ENCODE measurements around the gene TOMM22.

Gene TOMM22

DNA sequence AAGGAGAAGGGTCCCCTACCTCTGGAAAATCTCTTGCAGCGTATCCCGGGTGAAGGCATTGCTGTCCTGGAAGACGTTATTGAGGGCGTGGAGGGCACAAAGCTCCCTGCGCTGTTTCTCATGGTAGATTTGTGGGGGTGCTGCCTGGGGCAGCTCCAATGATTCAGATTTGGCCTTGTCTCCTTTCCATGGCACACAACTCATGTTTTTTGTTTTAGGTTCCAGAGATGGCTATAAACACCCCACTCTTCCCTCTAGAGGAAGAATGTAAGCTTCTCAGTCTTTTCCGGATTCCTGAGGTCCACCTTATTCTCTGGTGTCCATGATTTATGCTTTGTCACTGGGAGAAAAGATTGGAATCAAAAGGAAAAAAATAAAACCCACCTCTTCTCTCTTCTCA, 18.0 kb downstream of the TOMM22 start (continued):
- TF ChIP-seq, protein P1, sequence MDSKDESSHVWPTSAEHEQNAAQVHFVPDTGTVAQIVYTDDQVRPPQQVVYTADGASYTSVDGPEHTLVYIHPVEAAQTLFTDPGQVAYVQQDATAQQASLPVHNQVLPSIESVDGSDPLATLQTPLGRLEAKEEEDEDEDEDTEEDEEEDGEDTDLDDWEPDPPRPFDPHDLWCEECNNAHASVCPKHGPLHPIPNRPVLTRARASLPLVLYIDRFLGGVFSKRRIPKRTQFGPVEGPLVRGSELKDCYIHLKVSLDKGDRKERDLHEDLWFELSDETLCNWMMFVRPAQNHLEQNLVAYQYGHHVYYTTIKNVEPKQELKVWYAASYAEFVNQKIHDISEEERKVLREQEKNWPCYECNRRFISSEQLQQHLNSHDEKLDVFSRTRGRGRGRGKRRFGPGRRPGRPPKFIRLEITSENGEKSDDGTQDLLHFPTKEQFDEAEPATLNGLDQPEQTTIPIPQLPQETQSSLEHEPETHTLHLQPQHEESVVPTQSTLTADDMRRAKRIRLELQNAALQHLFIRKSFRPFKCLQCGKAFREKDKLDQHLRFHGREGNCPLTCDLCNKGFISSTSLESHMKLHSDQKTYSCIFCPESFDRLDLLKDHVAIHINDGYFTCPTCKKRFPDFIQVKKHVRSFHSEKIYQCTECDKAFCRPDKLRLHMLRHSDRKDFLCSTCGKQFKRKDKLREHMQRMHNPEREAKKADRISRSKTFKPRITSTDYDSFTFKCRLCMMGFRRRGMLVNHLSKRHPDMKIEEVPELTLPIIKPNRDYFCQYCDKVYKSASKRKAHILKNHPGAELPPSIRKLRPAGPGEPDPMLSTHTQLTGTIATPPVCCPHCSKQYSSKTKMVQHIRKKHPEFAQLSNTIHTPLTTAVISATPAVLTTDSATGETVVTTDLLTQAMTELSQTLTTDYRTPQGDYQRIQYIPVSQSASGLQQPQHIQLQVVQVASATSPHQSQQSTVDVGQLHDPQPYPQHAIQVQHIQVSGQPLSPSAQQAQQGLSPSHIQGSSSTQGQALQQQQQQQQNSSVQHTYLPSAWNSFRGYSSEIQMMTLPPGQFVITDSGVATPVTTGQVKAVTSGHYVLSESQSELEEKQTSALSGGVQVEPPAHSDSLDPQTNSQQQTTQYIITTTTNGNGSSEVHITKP (tag by site-specific recombination; IDR thresholded peaks at IDR 0.05): 0 out of 2 replicates have a peak, but pooled peaks have one; percentile 12

- Histone ChIP-seq H3K36me3 (ENCODE audit: control insufficient read depth in 2 of 2, insufficient read depth in 1 of 2, low read length in 2 of 2) (peaks cover 4 to 30% of the 10 kb centered on the region in 2 experiments; a peak in 2 of 3 replicates), H3K4me3 (ENCODE audit: low read depth, low read length) (peak overlapping the region; percentile 76), H3K27ac (ENCODE audit: extremely low read depth, low read depth, low read length) (peak overlapping the region; percentile 93), H3K4me1 (ENCODE audit: control insufficient read depth, insufficient read depth, low read length) (peaks cover 7% of the 10 kb centered on the region; the same call in 1 of the 2 replicates), H3K9me3 (ENCODE audit: control insufficient read depth, insufficient read depth, low read depth, low read length) (no peaks in the 10 kb centered on the region)
- POLR2A ChIA-PET: interaction anchor here (3.1 to 8.0 kb wide), 2 partner anchors 11 to 18 kb away, joined by 10 to 60 read pairs; partner anchors contain the start of gene TOMM22
- CTCF ChIA-PET: interaction anchor here (0.6 to 2.9 kb wide), 2 partner anchors 19 to 747 kb away, joined by 3 to 20 read pairs; partner anchors contain the start of genes C22orf23, POLR2F and TOMM22
- TF ChIP-seq ZNF121 (tag by site-specific recombination; IDR thresholded peaks at IDR 0.05) (no peak), ZFP69B (tag by site-specific recombination; IDR thresholded peaks at IDR 0.05) (peak; percentile 89), ZNF677 (tag by site-specific recombination; IDR thresholded peaks at IDR 0.05) (0 out of 2 replicates have a peak, but pooled peaks have one; percentile 3), ZNF10 (tag by site-specific recombination; IDR thresholded peaks at IDR 0.05) (no peak), ZNF266 (tag by site-specific recombination; IDR thresholded peaks at IDR 0.05; ENCODE audit: low read depth) (no peak), SP7 (tag by site-specific recombination; IDR thresholded peaks at IDR 0.05) (no peak), PRDM4 (tag by site-specific recombination; IDR thresholded peaks at IDR 0.05) (no peak), ZSCAN16 (tag by site-specific recombination; IDR thresholded peaks at IDR 0.05) (no peak), ZNF335 (tag by site-specific recombination; conservative IDR thresholded peaks at IDR 0.05) (peak; percentile 95), ZNF2 (tag by site-specific recombination; IDR thresholded peaks at IDR 0.05) (no peak), ZNF18 (tag by site-specific recombination; IDR thresholded peaks at IDR 0.05) (no peak), ZNF341 (tag by site-specific recombination; IDR thresholded peaks at IDR 0.05; ENCODE audit: low read depth) (no peak), MZF1 (tag by site-specific recombination; IDR thresholded peaks at IDR 0.05; ENCODE audit: borderline replicate concordance) (no peak), ZBTB20 (tag by site-specific recombination; IDR thresholded peaks at IDR 0.05) (no peak), ZNF704 (tag by site-specific recombination; IDR thresholded peaks at IDR 0.05) (no peak), MEIS1 (CRISPR knock-in tag; IDR thresholded peaks at IDR 0.05; ENCODE audit: borderline replicate concordance) (no peak), ZXDB (tag by site-specific recombination; IDR thresholded peaks at IDR 0.05) (peak; percentile 17; the same call in 1 of the 2 replicates), ZNF610 (tag by site-specific recombination; IDR thresholded peaks at IDR 0.05; ENCODE audit: borderline replicate concordance) (no peak), ZNF423 (tag by site-specific recombination; IDR thresholded peaks at IDR 0.05) (no peak)
- TF ChIP-seq, protein P2, sequence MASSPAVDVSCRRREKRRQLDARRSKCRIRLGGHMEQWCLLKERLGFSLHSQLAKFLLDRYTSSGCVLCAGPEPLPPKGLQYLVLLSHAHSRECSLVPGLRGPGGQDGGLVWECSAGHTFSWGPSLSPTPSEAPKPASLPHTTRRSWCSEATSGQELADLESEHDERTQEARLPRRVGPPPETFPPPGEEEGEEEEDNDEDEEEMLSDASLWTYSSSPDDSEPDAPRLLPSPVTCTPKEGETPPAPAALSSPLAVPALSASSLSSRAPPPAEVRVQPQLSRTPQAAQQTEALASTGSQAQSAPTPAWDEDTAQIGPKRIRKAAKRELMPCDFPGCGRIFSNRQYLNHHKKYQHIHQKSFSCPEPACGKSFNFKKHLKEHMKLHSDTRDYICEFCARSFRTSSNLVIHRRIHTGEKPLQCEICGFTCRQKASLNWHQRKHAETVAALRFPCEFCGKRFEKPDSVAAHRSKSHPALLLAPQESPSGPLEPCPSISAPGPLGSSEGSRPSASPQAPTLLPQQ (tag by site-specific recombination; IDR thresholded peaks at IDR 0.05): peak; percentile 96
- TF ChIP-seq, protein P3, sequence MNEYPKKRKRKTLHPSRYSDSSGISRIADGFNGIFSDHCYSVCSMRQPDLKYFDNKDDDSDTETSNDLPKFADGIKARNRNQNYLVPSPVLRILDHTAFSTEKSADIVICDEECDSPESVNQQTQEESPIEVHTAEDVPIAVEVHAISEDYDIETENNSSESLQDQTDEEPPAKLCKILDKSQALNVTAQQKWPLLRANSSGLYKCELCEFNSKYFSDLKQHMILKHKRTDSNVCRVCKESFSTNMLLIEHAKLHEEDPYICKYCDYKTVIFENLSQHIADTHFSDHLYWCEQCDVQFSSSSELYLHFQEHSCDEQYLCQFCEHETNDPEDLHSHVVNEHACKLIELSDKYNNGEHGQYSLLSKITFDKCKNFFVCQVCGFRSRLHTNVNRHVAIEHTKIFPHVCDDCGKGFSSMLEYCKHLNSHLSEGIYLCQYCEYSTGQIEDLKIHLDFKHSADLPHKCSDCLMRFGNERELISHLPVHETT (tag by site-specific recombination; IDR thresholded peaks at IDR 0.05): no peak
Measured at GRCh38 chr22:38700270-38700788, 18.6 kb downstream of the TOMM22 start.

Measured in HEK293 (cell line).